Progenitor cell of endocrine pancreas (in vitro differentiated cells): ENCODE results near the gene GPR78. TPM values are rescaled to one million over a fixed set of nuclear protein-coding genes. Genes with fewer than 3 reads are reported as not detected.
"Not testable (repeated sequence)": the region's sequence is repeated elsewhere in the genome, so short reads cannot be mapped to it uniquely, and the experiment has no call there.

Experiments
- DNase-seq: peaks from one replicate; pipeline ENCODE4 v3.0.0; 2021; ENCODE audit warnings: low spot score; ENCODE audit not compliant: unreplicated experiment
- H3K27ac Mint-ChIP-seq: 2 replicates; pipeline ENCODE4 v1.8.0; 2021; ENCODE audit warnings: mild to moderate bottlenecking, moderate library complexity, mixed read lengths
- H3K27me3 Mint-ChIP-seq: 2 replicates; pipeline ENCODE4 v1.8.0; 2021; ENCODE audit warnings: mixed read lengths
- H3K36me3 Mint-ChIP-seq: 2 replicates; pipeline ENCODE4 v1.8.0; 2022; ENCODE audit warnings: mixed read lengths; ENCODE audit not compliant: insufficient read depth
- H3K4me1 Mint-ChIP-seq: 2 replicates; pipeline ENCODE4 v1.8.0; 2021; ENCODE audit warnings: low read depth, mixed read lengths
- H3K4me3 Mint-ChIP-seq: 2 replicates; pipeline ENCODE4 v1.8.0; 2021; ENCODE audit warnings: low read depth, mild to moderate bottlenecking, moderate library complexity, mixed read lengths
- H3K9me3 Mint-ChIP-seq: 2 replicates; pipeline ENCODE4 v1.8.0; 2021; ENCODE audit warnings: low read depth, mixed read lengths
- CTCF ChIP-seq: fragments of 200-600 bp; sonication (generic); IDR thresholded peaks from one replicate; pipeline ENCODE4 v1.5.0; 2021; ENCODE audit warnings: antibody characterized with exemption, mild to moderate bottlenecking; ENCODE audit not compliant: unreplicated experiment
- total RNA-seq: library from RNA; stranded (reverse); gene quantifications from 2 replicates; pipeline ENCODE4 v1.2.1, GENCODE V29; 2021

GPR78 gene
- total RNA-seq, 1 donor from 2014 or later, result 0.31 TPM

- Mint-ChIP-seq H3K27me3 (peaks cover 3% of the 10 kb centered on the region), H3K27ac (no peak overlapping the region), H3K4me3 (no peak overlapping the region), H3K36me3 (no peaks in the 10 kb centered on the region), H3K9me3 (no peaks in the 10 kb centered on the region), H3K4me1 (no peaks in the 10 kb centered on the region)
- no peak for DNase-seq
- TF ChIP-seq CTCF, result no peak
Observed at GRCh38 chr4:8615921-8616787, 36.0 kb downstream of the GPR78 start.

GRCh38 chr4:8616831-8617230, 36.6 kb downstream of the GPR78 start:
- TF ChIP-seq CTCF, result no peak
- no peak for DNase-seq
- no peak overlapping the region for H3K27ac Mint-ChIP-seq
- no peaks in the 10 kb centered on the region for H3K36me3 Mint-ChIP-seq
- no peaks in the 10 kb centered on the region for H3K9me3 Mint-ChIP-seq
- H3K4me1 Mint-ChIP-seq, result no peaks in the 10 kb centered on the region
- no peak overlapping the region for H3K4me3 Mint-ChIP-seq
- H3K27me3 Mint-ChIP-seq, result peaks cover under 1% of the 10 kb centered on the region

GRCh38 chr4:8617486-8618040, 37.4 kb downstream of the GPR78 start:
- H3K27me3 Mint-ChIP-seq, result no peaks in the 10 kb centered on the region
- H3K27ac Mint-ChIP-seq, result no peak overlapping the region
- H3K9me3 Mint-ChIP-seq, result no peaks in the 10 kb centered on the region
- no peaks in the 10 kb centered on the region for H3K36me3 Mint-ChIP-seq
- no peak for TF ChIP-seq CTCF
- no peaks in the 10 kb centered on the region for H3K4me1 Mint-ChIP-seq
- no peak overlapping the region for H3K4me3 Mint-ChIP-seq
- DNase-seq, result no peak

DNA sequence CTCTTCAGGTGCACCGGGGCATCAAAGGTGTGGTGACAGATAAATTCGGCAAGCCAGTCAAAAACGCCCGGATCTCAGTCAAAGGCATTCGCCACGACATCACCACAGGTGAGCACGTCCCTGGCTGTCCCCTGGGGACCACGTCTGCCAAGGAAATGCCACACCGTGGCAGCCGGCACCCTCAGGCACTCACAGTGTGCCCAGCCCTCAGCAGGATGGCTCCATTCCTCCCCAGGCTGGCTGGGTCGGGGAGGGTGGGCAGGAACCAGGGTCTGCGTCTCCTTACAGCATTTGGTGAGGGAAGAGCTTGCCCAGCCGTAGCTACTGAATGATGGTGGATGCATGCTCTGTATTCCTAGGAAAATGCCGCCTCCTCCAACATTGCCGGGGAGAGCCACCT, 38.2 kb downstream of the GPR78 start:
- Mint-ChIP-seq H3K27ac (no peak overlapping the region), H3K9me3 (no peaks in the 10 kb centered on the region), H3K36me3 (no peaks in the 10 kb centered on the region), H3K4me3 (no peak overlapping the region), H3K4me1 (no peaks in the 10 kb centered on the region), H3K27me3 (no peaks in the 10 kb centered on the region)
- TF ChIP-seq CTCF, result no peak
- DNase-seq, result no peak

- TF ChIP-seq CTCF, result no peak
- no peak for DNase-seq
- H3K27me3 Mint-ChIP-seq, result no peaks in the 10 kb centered on the region
- no peak overlapping the region for H3K4me3 Mint-ChIP-seq
- no peak overlapping the region for H3K27ac Mint-ChIP-seq
- no peaks in the 10 kb centered on the region for H3K36me3 Mint-ChIP-seq
- no peaks in the 10 kb centered on the region for H3K9me3 Mint-ChIP-seq
- H3K4me1 Mint-ChIP-seq, result no peaks in the 10 kb centered on the region
Observed at GRCh38 chr4:8618961-8619720, 38.9 kb downstream of the GPR78 start.

DNA sequence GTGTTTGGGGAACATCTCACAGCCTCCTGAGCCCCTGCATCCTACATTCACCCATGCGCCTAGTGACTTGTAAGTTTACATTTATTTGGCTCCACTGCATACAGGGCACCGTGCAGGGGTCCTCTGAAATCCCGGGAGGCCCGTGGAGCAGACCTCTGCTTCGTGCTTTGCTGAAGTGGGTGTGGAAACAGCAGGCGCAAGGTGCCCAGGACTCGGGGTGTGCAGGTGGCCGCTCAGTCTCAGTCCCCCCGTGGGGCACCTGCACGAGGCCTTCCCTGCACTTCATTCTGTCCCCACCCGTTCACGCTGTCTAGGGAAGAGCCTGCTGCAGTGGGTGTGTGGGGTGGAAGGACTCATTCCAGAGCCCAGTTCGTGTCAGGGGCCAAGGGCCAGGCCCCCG, 40.9 kb downstream of the GPR78 start:
- H3K27ac Mint-ChIP-seq, H3K27me3 Mint-ChIP-seq, H3K36me3 Mint-ChIP-seq, H3K4me1 Mint-ChIP-seq, H3K9me3 Mint-ChIP-seq, DNase-seq, H3K4me3 Mint-ChIP-seq: not testable (repeated sequence)

DNA sequence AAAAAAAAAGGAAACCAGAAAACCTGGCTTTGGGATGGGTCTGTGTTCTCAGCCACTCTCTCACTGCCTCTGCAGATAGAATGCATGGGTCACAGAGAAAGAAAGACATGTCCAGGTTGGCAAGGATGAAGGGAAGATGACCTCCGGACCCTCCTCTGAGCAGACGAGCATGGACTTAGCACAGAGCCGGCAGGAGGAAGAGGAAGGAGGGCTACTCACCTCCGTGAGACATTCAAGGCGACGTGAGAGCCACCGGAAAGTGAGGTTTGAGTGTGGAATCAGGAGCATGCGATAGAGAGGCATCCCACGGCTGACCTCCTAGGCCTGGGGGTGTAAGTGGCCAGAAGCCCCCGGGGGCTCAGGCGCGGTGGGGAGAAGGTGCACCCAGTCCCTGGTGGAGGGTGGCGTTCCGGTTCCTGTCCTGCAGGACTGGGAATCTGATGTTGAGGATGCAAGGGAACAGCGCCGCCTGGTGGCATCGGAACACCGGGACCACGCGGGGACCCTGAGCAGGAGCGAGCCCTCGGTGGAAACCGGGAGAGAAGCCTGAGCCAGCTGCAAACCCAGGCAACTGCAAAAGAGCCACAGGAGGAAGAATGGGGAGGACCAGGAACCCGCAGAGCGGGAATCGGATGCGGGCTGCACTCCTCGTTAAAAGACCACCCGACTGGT, 44.5 kb downstream of the GPR78 start:
- not testable (repeated sequence) for H3K4me1 Mint-ChIP-seq, H3K27me3 Mint-ChIP-seq, DNase-seq, H3K27ac Mint-ChIP-seq, H3K9me3 Mint-ChIP-seq, H3K4me3 Mint-ChIP-seq, H3K36me3 Mint-ChIP-seq
